Activated effector memory CD4-positive, alpha-beta T cell treated with anti-CD3 and anti-CD28 coated beads, Interleukin-2, amount 50 U/mL, for 16 hours (primary cell): ENCODE data around the gene ROBO4.

Experiments used
- DNase-seq: peaks from one replicate; pipeline ENCODE4 v3.0.0-alpha.2; 2020

Gene ROBO4

DNA sequence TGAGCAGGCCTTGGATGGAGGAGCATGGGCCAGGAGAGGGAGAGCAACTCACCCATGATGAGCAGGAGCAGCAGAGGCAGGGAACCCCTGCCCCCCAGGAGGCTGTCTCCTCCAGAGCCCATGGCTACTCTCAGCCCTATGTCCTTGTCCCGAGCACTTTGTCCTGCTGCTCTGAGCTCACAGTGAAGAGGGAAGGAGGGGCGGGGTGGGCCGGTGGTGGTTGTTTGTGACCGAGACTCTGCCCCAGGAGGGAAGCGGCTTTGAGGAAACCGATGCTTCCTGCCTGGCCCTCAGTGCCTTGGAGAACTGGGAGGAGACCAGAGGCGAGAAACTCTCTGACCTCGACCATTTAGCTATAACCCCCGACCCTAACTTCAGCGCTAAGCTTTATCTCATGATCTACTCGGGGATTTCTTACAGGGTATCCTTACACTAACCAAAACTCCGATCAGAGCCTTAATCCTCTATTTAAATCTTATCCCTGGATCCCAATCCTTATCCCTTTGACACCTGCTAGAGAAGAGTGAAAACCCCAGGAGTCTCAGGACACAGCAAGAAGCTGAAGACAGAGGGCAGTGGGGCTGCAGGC lies at the start of gene ROBO4:
ROBO4 (minus strand) TSS at position 192 of the 589 bp plus-strand sequence; CDS start at position 122, 70 bp downstream.
- no peak for DNase-seq

DNA sequence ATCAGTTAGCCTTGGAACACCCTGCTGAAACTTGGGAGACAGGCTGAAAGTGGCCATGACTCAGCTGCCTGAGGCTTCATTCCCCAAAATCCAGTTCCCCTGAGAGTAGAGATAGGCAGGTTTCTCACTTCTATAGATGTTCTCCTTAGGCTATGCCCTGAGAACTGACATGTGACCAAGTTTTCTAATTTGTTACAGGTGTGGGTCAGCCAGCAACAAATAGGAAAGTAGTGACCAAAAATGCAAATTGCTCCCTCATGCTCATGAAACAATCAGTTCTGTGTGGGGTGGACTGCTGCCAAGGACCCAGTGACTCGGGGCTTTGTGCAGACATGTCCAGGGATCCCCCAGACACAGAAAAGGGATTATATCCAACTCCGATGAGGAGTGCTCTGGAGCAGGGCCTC lies 49.1 kb upstream of the ROBO4 start:
- DNase-seq: no peak

DNA sequence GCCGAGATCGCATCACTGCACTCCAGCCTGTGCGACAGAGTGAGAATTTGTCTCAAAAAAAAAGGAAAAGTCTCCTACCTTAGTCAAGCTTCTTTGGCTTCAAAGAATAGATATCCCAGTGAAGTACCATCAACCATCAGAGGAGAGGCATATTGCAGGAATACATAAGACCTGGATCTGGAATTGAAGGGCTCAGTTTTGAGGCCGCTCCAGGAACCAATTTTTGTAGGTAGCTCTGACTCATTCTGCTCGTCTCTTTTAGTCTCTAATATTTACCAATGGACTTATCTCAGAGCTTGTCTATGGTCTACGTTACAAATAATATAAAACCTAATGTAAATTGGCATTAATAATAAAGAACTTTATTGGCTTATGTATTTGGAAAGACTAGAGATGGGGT lies 48.2 kb upstream of the ROBO4 start:
- no peak for DNase-seq

DNA sequence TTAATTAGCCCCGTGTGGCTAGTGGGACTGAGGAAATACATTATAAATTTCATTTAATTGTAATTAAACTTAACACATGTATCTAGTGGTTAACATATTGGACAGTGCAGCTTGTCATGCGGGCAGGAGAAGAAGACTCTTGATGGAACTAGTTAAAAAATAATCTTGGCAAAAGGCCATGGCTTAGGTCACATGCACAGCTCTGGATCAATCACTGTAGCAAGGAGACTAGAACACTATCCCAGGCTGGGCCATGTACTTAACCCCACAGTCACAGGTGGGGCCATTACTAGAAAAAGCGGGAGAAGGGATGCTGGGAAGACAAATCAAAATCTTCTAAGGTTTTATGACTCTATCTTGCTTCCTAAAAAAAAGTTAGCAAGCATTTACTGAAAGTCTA lies 46.9 kb upstream of the ROBO4 start:
- no peak for DNase-seq

DNA sequence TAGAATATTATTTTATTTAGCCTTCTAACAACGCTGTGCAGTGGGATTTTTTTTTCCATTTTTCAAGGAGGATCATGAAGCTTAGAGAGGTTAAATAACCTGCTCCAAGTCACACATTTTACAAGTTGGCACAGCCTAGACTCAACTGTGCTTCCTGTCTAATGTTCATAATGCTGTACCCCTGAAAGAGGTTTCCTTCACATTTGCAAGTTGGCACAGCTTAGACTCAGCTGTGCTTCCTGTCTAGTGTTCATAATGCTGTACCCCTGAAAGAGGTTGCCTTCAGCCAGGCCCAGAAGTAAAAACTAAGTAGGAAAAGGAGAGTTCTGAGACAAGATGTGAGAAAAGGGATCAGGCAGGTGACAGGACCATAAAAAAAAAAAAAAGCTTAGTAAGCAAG lies 46.1 kb upstream of the ROBO4 start:
- no peak for DNase-seq

DNA sequence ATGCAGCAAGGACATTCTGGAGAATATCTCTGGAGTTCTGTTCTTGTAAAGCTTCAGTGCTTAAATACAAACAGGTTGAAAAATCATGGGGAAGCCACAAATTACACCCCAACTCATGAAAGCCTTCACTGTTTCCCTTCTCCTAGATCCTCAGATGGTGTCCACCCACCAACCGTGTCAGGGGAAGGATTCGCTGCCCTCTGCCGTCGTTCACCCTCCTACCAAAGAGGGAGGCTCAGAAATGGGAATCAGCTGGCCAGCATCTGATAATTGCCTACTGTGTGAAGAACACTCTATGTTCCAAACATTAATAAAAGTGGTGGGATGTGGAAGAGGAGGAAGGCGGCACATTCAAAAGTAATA lies 45.6 kb upstream of the ROBO4 start:
- no peak for DNase-seq

DNA sequence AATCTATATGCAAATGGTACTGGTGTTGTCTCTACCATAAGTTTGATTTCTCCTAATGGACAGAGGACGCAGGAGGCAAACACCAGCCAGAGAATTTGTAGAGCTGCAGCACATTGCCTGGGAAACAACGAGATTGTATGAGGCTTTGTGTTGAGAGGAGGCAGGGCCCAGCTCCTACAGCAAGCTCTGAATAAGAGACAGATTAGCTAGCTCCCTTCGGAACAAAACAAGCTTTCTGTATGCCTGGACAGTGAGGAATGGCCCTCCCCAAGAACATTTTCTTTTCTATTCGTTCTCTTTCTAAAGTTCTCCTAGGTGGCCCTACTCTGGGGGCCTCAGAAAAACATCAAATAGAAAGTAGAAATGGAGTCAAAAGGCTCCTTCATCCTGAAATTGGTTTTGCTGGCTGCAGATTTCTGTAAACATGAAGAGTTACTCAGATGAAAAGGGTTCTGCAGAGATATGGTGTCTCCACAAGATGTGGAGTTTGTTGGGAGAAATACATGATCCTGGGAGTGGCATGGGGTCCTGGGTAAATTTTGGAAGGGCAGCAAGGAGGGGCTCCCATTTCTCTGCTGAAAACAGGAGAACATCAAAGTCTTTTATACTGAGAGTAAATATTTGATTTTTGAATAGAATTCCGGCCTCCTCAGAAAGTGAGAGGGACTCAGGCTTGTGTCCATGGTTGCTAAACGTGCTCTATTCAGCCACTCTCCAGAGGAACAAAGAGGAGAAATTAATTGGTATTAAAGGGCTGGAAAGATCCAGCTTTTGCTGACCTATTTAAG lies 45.0 kb upstream of the ROBO4 start:
- no peak for DNase-seq

DNA sequence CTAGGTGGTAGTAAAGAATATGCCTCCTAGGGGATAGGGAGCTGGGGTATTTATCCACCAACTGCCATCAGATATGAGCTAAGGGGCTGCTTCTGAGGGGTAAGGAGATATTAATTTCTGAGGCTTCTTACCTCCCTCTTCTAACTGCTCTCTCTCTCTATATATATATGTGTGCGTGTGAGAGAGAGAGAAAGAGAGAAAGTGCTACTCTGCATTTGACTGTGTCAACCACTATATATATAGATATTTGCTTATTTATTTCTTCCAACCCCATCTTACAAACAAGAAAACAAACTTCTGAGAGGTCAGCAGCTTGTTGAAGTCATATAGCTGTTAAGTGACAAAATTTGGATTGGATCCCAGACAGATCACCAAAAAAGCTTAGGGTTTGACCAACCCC lies 44.0 kb upstream of the ROBO4 start:
- DNase-seq: no peak

DNA sequence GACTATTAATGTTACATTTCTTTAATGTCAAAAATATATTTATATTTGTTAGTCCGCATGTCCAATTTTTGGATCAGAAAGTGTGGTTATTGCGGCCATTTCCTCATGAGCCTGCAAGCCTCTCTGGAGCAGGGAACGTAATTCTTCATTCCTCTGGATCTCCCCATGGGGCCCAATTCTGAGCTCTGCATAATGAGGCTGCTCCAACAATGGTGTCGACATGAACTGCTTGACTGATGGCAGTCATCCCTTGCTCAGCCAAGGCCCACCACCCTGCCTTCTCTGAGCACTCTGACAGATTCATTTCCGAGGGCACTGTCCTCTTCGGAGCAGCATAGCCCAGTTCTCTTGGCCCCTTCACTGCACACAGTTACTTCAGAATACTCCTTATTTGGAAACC lies 41.3 kb upstream of the ROBO4 start:
- no peak for DNase-seq

DNA sequence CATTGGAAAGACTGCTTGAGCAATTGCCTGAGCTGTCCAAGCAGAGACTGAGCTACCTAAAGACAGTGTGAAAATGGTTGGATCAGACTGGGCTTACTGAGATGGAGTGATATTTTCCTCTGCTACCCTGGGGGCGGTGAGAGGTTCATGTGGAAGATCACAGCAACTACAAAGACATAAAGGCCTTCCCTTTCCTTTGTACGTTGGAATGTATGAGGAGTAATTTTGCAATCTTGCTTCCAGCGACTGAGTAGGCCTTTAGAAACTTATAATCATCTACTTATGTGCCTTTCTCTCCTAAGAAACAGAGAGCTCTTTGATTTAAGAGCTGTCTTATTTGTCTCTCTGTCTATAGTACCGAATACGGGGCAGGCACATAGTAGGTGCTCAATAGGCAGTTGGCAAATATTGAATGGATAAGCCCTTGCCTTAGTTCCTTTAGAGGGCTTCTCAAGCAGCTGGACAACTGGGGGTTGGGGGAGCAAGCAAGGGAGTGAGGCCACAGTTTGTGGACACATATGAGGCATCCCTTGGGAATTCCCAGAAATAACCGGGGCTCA lies 40.6 kb upstream of the ROBO4 start:
- DNase-seq: no peak

DNA sequence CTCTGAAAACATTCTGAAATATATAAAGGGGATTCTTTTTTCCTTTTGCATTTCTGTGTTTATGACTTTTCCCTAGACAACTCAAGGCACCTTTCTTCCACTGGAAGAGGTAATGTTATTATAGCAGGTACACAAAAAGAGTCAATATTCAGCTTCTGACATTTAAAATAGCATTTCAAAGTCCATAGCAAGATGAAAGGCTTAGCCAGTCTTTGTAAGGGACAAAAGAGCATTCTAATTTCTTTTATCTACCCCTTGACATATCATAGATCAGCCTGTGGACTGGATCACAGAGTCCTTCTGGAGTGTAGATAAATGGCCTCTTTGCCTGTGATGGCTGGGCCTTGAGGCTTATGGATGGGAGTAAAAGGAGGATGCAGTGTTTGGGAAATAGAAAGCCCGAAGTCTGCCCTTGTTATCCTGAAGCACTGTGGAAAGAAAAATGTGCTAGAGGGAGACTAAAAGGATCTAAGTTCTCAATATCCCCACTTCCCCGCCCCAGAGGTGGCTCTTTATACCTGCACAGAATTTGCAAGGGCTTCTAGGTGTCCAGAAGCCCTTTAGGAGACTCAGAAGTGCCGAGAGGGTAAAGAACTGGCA lies 39.8 kb upstream of the ROBO4 start:
- no peak for DNase-seq

DNA sequence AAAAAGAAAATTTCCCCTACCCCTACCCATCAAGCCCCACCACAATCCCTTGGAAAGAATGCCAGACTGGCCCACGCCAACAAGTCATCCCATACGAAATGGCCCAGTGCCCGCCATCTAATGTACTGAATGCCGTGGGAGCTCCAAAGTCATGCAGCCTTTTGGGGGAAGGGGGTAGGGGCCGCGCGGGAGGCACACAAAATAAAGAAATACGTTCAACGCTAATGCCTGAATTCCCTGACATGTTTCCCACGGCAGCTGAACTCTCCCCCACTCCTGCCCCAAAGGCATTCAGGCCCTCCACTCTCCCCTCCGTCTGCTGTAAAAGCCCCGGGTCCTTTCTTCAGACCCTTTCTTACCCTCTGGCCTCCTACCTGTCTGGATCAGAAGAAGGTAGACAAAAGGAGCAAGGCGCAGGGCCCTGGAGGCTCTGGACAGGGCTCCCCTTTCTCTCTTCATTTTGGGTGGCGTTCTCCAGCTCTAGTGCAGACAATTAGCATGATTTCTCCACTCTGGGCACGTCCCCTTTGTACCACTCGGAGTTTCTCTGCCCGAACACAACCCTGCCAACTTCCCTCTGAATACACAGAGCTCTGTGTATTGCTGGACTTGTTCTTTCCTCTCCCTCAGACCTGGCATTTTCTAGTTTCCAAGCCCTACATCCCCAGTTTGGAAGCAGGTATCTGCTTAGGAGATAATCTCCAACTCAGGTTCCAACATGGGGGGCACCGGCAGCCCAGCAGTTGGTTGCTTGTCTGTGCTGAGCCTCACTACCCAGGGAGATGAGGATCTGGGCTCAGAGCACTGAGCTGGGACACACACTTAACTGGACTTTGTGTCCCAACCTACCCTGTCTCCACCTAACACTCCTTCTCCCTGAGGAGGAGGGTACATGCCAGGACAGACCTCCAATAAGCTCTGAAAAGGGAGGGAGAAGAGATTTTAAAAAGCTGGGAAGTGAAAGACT lies 38.2 kb upstream of the ROBO4 start, which contains the start of gene HEPACAM:
HEPACAM (minus strand) TSS at position 500 of the 967 bp plus-strand sequence; CDS start at position 459, 41 bp downstream.
- DNase-seq: no peak

DNA sequence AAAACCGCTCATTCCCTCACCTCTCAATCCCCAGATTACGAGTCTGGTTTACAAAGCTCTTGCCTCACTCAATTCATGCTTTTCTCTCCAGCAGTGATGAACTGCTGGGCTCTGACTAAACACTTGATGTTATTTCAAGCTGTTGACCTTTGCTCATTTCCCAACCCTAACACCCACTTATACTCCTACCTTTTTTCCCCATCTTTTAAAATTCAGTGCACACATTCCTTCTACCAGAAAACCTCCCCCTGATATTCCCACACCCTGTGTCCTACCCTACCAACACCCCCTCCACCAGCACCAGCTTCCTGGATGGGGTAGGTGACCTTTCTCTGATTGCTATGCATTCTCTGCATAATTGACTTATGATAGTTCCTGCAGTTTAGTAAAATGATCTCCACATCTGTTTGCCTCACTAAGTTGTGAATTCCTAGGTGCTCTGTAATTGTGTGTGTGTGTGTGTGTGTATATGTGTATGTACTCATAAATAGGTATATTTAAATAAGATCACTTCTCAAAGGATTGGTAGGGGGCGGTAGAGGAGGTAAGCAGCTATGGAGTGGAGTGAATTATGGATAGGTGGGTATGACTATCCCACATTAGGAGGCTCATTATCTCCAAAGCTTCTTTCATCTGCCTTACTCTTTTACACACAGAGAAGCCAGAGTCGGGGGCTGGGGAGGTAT lies 37.3 kb upstream of the ROBO4 start:
- DNase-seq: no peak

DNA sequence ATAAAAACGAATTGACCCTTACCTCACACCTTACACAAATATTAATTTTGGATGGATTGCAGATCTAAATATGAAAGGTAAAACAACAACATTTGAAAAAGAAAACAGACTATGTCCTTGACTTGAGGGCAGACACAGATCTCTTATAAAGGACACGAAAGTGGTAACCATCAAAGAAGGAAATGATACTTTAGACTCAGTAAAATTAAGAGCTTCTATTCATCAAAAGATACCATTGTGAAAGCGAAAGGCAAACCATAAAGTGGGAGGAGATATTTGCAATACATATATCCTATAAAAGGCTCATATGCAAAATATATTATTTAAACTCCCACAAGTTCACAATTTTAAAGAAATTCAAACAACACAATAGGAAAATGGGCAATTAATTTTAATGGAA lies 33.1 kb upstream of the ROBO4 start:
- no peak for DNase-seq

DNA sequence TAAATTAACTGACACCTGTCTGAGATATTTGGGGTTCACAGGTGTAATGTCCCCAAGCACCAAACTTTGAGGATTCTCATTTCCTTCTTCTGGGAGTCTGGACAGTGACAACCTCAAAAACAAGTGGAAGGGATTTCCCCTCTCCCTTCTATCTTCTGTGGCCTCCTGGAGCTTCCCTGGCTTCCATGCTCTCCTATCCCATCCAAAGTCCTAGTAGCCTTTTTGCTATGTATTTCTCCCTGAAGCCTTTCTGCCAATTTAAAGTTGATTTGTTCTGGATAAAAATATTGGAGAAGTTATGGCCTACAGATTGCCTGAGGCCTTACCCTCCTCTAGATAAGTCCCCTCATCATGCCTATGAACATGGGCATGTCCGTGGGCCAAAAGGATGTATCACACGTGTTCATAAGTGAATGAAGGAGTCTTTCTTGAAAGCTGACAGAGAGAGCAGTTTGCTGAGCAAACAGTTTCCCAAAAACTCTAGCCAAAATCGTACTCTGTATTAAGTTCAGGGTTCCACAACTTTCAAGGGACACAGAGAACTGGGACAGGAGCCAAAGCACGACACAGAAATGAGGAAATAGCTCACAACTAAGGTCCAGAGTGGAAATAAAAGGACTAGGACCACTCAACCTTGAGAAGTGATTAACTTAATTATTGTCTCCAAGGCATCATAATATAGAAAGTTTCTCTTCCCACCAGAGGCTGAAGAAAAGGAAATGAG lies 31.4 kb upstream of the ROBO4 start:
- DNase-seq: no peak

DNA sequence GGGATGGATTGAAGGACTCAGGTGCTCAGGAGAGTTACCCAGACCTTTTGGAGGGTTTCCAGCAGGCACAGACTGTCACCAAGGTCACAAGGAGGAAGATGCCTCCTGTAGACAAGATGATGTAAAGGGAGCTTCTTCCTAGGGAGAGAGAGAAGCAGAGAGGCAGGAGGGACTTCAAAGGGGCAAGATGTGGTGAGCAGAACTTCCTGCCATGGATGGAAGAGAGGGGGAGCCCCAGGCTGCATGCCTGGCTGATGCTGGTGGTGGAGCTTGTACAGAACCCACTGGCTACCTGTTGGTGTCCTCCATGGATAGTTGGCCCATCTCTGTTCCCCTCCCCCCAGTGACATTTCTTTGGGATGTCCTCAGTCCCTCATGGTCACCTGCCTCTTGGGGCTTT lies 25.6 kb upstream of the ROBO4 start:
- no peak for DNase-seq

DNA sequence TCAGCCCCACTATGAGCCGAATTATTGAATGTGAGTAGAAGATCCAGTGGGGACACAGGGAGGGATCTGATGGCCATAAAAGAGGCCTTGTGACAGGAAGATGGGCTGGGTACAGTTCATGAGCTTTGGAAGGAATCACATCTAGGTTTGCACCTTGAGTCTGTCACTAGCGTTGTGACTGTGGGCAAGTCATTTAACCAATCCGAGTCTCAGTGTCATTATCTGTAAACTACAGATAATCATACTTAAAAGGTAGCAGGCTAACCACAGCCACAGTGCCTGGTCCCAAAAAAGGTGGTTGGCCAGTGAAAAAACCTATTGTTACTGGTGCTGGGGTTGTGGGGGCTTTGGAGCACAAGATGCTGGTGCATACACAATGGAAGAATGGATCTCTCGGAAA lies 25.2 kb upstream of the ROBO4 start:
- DNase-seq: no peak

DNA sequence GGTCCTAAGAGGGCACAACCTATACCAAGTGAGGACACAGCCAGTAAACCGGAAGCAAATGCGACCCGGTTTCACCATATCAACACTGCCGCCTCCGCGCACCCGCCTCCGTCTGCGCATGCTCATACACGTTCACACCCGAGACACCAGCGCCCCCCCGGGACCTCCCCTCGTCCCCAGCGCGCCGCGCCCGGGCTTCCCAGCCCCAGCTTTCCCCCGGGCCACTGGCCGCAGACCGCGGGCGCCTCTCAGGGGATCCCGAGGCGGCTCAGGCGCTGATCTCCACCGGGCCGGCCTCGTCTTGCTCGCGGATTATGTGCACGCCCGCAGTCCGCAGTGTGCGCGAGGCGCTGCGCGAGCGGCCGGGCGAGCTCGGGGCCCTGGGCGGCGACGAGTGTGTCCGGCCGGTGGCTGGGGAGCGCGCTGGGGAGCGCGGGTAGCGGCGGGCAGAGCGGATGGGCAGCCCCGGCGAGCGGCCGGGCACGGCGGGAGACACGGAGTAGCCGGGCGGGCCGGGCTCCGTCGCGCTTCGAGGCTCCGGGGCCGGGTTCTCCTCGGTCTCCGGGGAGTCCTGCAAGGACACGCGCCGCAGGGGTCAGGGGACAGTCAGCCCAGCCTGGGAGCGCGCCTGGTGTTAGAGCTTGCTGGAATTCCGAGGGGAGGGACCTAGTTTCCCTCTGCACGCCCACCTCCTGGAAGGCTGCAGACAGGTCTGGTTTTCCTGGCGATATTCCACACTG lies 23.4 kb upstream of the ROBO4 start:
- peak; percentile 87 for DNase-seq

DNA sequence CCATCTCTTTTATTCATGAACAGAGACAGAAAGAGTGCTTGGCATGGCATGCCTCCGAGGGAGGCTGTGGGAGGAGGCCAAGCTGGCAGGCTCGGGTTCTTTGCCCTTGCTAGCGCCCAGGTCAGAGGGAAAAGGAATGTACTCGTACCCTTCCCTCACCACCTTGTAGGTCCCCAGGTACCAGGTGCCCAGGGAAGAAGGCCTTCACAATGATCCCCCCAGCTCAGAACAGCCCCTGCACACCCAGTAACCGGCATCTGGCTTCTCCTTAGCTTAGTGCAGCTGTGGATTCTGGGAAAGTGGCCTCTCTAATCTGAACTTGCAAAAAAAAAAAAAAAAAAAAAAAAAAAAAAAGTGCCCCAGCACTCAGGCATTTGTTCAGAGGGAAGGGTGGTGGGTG lies 22.7 kb upstream of the ROBO4 start:
- no peak for DNase-seq

DNA sequence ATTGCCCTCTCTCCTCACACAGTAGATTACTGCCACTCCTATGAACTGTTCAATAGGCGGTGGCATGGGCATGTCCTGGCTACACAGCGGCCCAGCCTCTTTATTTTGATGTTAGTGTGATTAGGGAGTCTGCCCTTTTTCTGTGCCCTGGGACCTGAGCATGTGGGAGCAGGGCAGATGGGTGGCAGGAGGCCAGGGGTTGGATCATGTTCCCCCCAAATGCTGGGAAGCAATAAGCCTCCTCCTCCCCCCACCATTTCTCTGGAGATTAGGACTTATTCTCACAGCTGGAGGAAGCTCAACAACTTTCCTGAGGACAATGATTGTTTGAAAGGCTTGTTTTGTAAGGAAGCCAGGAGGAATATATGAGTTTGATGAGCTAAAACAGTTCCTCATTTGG lies 22.2 kb upstream of the ROBO4 start:
- no peak for DNase-seq

DNA sequence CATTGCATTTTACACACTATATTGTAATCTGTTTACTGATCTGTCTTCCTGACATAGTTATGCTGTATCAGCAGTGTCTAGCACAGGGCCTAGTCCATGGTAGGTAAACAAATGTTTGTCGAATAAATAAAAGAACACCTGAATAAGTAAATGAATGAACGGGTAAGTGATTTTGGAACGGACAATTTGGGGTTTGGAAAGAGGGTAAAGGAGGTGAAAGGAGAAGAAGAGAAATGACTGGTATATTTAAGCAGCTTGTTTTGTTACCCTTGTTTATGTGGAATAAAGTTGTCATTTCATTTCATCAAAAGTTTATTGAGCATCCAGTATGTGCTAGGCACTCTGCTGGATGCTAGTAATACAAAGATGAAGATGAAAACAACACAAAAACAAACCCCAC lies 21.3 kb upstream of the ROBO4 start, which contains the start of gene HEPN1:
HEPN1 (plus strand) TSS at position 301 of the 400 bp plus-strand sequence.
- DNase-seq: no peak
